H9 (cell line): ENCODE measurements around the gene PPARD. TPM values are rescaled to one million over a fixed set of nuclear protein-coding genes. Genes with fewer than 3 reads are reported as not detected.
"Not testable (repeated sequence)": the region's sequence is repeated elsewhere in the genome, so short reads cannot be mapped to it uniquely, and the experiment has no call there.

Experiments used
- DNase-seq: peaks from one replicate; pipeline ENCODE4 v3.0.0-alpha.2; 2017
- H2AFZ ChIP-seq: one replicate; pipeline ENCODE4 v1.6.1; 2013; ENCODE audit warnings: mild to moderate bottlenecking, low read length, control low read depth, moderate library complexity
- H2AK5ac ChIP-seq: 2 replicates; pipeline ENCODE4 v1.6.1; 2013; ENCODE audit warnings: low read length, control low read depth, mixed read lengths; ENCODE audit not compliant: insufficient read length
- H2BK120ac ChIP-seq: one replicate; pipeline ENCODE4 v1.6.1; 2013; ENCODE audit warnings: low read depth, mild to moderate bottlenecking, low read length, control low read depth, inconsistent platforms; ENCODE audit not compliant: poor library complexity, severe bottlenecking
- H2BK12ac ChIP-seq: 2 replicates; pipeline ENCODE4 v1.6.1; 2013; ENCODE audit warnings: low read length, control low read depth, mixed read lengths, low read depth; ENCODE audit not compliant: insufficient read length
- H2BK15ac ChIP-seq: 2 replicates; pipeline ENCODE4 v1.6.1; 2013; ENCODE audit warnings: low read depth, low read length, control low read depth
- H2BK20ac ChIP-seq: one replicate; pipeline ENCODE4 v1.6.1; 2013; ENCODE audit warnings: low read depth, mild to moderate bottlenecking, low read length, control low read depth, inconsistent platforms; ENCODE audit not compliant: poor library complexity, severe bottlenecking
- H2BK5ac ChIP-seq: 2 replicates; pipeline ENCODE4 v1.6.1; 2013; ENCODE audit warnings: low read length, control low read depth, mixed read lengths; ENCODE audit not compliant: insufficient read length
- H3K14ac ChIP-seq: 2 replicates; pipeline ENCODE4 v1.6.1; 2013; ENCODE audit warnings: low read length, control low read depth; ENCODE audit not compliant: insufficient read depth
- H3K18ac ChIP-seq: 2 replicates; pipeline ENCODE4 v1.6.1; 2013; ENCODE audit warnings: low read depth, mild to moderate bottlenecking, mixed read lengths, low read length, control low read depth; ENCODE audit not compliant: insufficient read length
- H3K23ac ChIP-seq: 2 replicates; pipeline ENCODE4 v1.6.1; 2013; ENCODE audit warnings: low read length, control low read depth, mixed read lengths, low read depth; ENCODE audit not compliant: insufficient read length
- H3K23me2 ChIP-seq: 2 replicates; pipeline ENCODE4 v1.6.1; 2013; ENCODE audit warnings: low read depth, mild to moderate bottlenecking, mixed read lengths, low read length, control low read depth; ENCODE audit not compliant: insufficient read length, poor library complexity, severe bottlenecking
- H3K27ac ChIP-seq: 2 replicates; pipeline ENCODE4 v1.5.1; 2013; ENCODE audit warnings: low read length, control low read depth, mixed read lengths, low read depth; ENCODE audit not compliant: insufficient read length
- H3K27me3 ChIP-seq: 2 replicates; pipeline ENCODE4 v1.6.1; 2013; ENCODE audit warnings: low read length, control low read depth, inconsistent platforms; ENCODE audit not compliant: insufficient read depth
- H3K4ac ChIP-seq: 2 replicates; pipeline ENCODE4 v1.6.1; 2013; ENCODE audit warnings: low read depth, mild to moderate bottlenecking, control low read depth, inconsistent platforms, low read length, moderate library complexity
- H3K4me1 ChIP-seq: 2 replicates; pipeline ENCODE4 v1.6.1; 2013; ENCODE audit warnings: low read length, control low read depth, inconsistent platforms; ENCODE audit not compliant: insufficient read depth
- H3K4me2 ChIP-seq: 2 replicates; pipeline ENCODE4 v1.6.1; 2013; ENCODE audit warnings: low read length, control low read depth, mixed read lengths; ENCODE audit not compliant: insufficient read length, insufficient read depth
- H3K56ac ChIP-seq: 2 replicates; pipeline ENCODE4 v1.6.1; 2013; ENCODE audit warnings: low read depth, mild to moderate bottlenecking, mixed read lengths, low read length, control low read depth; ENCODE audit not compliant: insufficient read length
- H3K79me1 ChIP-seq: 2 replicates; pipeline ENCODE4 v1.6.1; 2013; ENCODE audit warnings: low read depth, mild to moderate bottlenecking, moderate library complexity, low read length, control low read depth, inconsistent platforms; ENCODE audit not compliant: insufficient read depth, poor library complexity, severe bottlenecking
- H3K79me2 ChIP-seq: 2 replicates; pipeline ENCODE4 v1.6.1; 2013; ENCODE audit warnings: low read length, control low read depth, inconsistent platforms; ENCODE audit not compliant: insufficient read depth
- H3K9ac ChIP-seq: 2 replicates; pipeline ENCODE4 v1.6.1; 2013; ENCODE audit warnings: low read length, control low read depth, mixed read lengths; ENCODE audit not compliant: insufficient read length; ENCODE audit errors: extremely low read depth
- H3K9me3 ChIP-seq: one replicate; pipeline ENCODE4 v1.6.1; 2013; ENCODE audit warnings: low read depth, low read length, inconsistent platforms; ENCODE audit not compliant: control insufficient read depth
- H3T11ph ChIP-seq: one replicate; pipeline ENCODE4 v1.6.1; 2013; ENCODE audit warnings: mild to moderate bottlenecking, low read length, control low read depth, inconsistent platforms
- H4K20me1 ChIP-seq: one replicate; pipeline ENCODE4 v1.6.1; 2013; ENCODE audit not compliant: control insufficient read depth, insufficient read length, insufficient read depth
- H4K5ac ChIP-seq: 2 replicates; pipeline ENCODE4 v1.6.1; 2013; ENCODE audit warnings: low read depth, mild to moderate bottlenecking, mixed read lengths, low read length, control low read depth; ENCODE audit not compliant: insufficient read length
- H4K8ac ChIP-seq: replicated peaks from 2 replicates; pipeline ENCODE4 v1.6.1; 2013; ENCODE audit warnings: low read length, control low read depth, mixed read lengths, low read depth; ENCODE audit not compliant: insufficient read length
- H4K91ac ChIP-seq: 2 replicates; pipeline ENCODE4 v1.6.1; 2013; ENCODE audit warnings: low read depth, mild to moderate bottlenecking, moderate library complexity, mixed read lengths, low read length, control low read depth; ENCODE audit not compliant: insufficient read length
- H3K27ac Mint-ChIP-seq, 3 experiments: 2 replicates in 2 of 3; 3 replicates in 1 of 3; pipeline ENCODE4 v1.8.0; 2020 to 2021; ENCODE audit warnings: mixed read lengths in 3 of 3, mild to moderate bottlenecking in 1 of 3, moderate library complexity in 1 of 3
- H3K27me3 Mint-ChIP-seq: 2 replicates; pipeline ENCODE4 v1.8.0; 2021; ENCODE audit warnings: low read depth, mild to moderate bottlenecking, moderate library complexity, mixed read lengths
- H3K36me3 Mint-ChIP-seq, 3 experiments: 2 replicates in 2 of 3; 3 replicates in 1 of 3; pipeline ENCODE4 v1.8.0; 2020 to 2021; ENCODE audit warnings: low read depth in 3 of 3, mixed read lengths in 3 of 3; ENCODE audit not compliant: insufficient read depth in 1 of 3
- H3K4me1 Mint-ChIP-seq, 2 experiments: 2 replicates each; pipeline ENCODE4 v1.8.0; 2020; ENCODE audit warnings: mixed read lengths in 2 of 2
- H3K4me3 Mint-ChIP-seq, 2 experiments: 2 replicates in 1 of 2; 3 replicates in 1 of 2; pipeline ENCODE4 v1.8.0; 2020 to 2021; ENCODE audit warnings: mild to moderate bottlenecking in 2 of 2, mixed read lengths in 2 of 2, moderate library complexity in 1 of 2
- H3K9me3 Mint-ChIP-seq, 2 experiments: 2 replicates in 1 of 2; 3 replicates in 1 of 2; pipeline ENCODE4 v1.8.0; 2020; ENCODE audit warnings: mild to moderate bottlenecking in 2 of 2, mixed read lengths in 2 of 2, moderate library complexity in 1 of 2
- WGBS: extraction: QIAGEN DNeasy Blood & Tissue Kit; methylation state at CpG from one replicate; pipeline ENCODE4 v1.1.7; 2013; ENCODE audit warnings: missing lambda C conversion rate, low lambda C conversion rate, mixed read lengths; ENCODE audit not compliant: insufficient read length; ENCODE audit errors: extremely low coverage; 5-methylcytosine and 5-hydroxymethylcytosine counted together
- total RNA-seq: library from RNA; stranded (reverse); gene quantifications from 2 replicates; pipeline ENCODE4 v1.2.1, GENCODE V29; 2021
- TF ChIP-seq, protein P1 (sequence below): fragments of 200-600 bp; sonication (generic); conservative IDR thresholded peaks from 3 replicates; pipeline ENCODE4 v1.8.0; 2021; ENCODE audit warnings: antibody characterized with exemption, mild to moderate bottlenecking

The PPARD gene
- total RNA-seq, 1 experiment from 2014 or later = 11.7 TPM

DNA sequence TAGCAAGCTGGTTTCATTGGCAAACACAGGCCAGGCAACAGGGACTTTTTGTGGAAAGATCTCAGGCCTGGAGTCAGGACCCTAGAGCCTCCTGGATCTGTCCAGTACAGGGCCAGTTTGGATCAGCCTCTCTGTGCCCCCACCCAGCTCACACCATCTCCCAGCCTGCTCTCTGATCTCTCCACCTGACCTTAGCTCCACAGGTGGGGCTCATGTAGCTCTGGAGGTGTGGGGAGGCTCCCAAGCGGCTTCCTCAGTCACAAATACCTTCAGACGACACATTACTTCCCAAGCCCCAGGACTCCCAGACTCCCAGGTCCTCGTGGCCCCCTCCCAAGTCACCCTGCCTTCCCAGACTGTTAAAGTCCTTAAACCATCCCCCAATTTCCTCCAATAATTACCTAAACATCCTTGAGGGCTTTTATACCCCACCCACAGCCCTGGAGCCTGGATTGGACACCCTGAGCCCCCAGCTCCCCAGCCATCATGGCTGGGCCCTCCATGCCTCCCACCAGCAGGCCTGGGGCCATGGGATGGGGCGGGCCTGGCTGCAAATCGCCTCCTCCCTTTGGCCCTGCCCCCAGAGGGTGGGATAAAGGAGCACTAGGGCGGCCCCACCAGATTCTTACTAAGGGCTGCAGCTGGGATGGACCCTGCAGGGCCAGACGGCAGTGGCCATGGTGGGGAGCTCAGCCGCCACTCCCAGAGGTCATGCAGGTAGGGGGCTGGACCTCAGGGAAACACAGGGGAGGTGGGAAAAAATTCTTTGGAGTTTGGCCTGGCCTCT is 93.9 kb downstream of the PPARD start:
- WGBS = no CpG with 5 or more reads among the region's 8 CpGs
- TF ChIP-seq, protein P1, sequence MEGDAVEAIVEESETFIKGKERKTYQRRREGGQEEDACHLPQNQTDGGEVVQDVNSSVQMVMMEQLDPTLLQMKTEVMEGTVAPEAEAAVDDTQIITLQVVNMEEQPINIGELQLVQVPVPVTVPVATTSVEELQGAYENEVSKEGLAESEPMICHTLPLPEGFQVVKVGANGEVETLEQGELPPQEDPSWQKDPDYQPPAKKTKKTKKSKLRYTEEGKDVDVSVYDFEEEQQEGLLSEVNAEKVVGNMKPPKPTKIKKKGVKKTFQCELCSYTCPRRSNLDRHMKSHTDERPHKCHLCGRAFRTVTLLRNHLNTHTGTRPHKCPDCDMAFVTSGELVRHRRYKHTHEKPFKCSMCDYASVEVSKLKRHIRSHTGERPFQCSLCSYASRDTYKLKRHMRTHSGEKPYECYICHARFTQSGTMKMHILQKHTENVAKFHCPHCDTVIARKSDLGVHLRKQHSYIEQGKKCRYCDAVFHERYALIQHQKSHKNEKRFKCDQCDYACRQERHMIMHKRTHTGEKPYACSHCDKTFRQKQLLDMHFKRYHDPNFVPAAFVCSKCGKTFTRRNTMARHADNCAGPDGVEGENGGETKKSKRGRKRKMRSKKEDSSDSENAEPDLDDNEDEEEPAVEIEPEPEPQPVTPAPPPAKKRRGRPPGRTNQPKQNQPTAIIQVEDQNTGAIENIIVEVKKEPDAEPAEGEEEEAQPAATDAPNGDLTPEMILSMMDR = no peak
- no peak overlapping the region for H4K8ac ChIP-seq
- no peaks in the 10 kb centered on the region for H3K9me3 ChIP-seq
- H3K56ac ChIP-seq = no peak overlapping the region
- no peak overlapping the region for H2BK5ac ChIP-seq
- no peak overlapping the region for H3K27ac ChIP-seq
- no peak overlapping the region for H4K91ac ChIP-seq
- H4K20me1 ChIP-seq = no peaks in the 10 kb centered on the region
- H2BK12ac ChIP-seq = no peak overlapping the region
- no peaks in the 10 kb centered on the region for H3K23me2 ChIP-seq
- no peak overlapping the region for H3K4me3 Mint-ChIP-seq
- no peaks in the 10 kb centered on the region; a peak in 1 of 7 replicates for H3K36me3 Mint-ChIP-seq
- H3K27me3 ChIP-seq = no peaks in the 10 kb centered on the region
- H3T11ph ChIP-seq = no peak overlapping the region
- no peak overlapping the region for H2AK5ac ChIP-seq
- H3K4ac ChIP-seq = no peak overlapping the region
- no peak overlapping the region for H3K4me2 ChIP-seq
- no peak overlapping the region for H2BK120ac ChIP-seq
- H3K14ac ChIP-seq = no peak overlapping the region
- no peaks in the 10 kb centered on the region for H3K79me2 ChIP-seq
- H2BK15ac ChIP-seq = no peak overlapping the region
- H3K23ac ChIP-seq = no peak overlapping the region
- H2AFZ ChIP-seq = no peak overlapping the region
- H4K5ac ChIP-seq = no peak overlapping the region
- H3K4me1 Mint-ChIP-seq = peaks cover 3 to 16% of the 10 kb centered on the region in 2 experiments
- H3K9me3 Mint-ChIP-seq = no peaks in the 10 kb centered on the region
- DNase-seq = peak; percentile 70
- no peak overlapping the region; a peak in 1 of 7 replicates for H3K27ac Mint-ChIP-seq
- H3K18ac ChIP-seq = no peak overlapping the region
- no peak overlapping the region for H2BK20ac ChIP-seq
- H3K9ac ChIP-seq = no peak overlapping the region
- H3K4me1 ChIP-seq = no peaks in the 10 kb centered on the region; the same call in 1 of the 2 replicates
- H3K27me3 Mint-ChIP-seq = 0 out of 2 replicates have a peak, but pooled peaks cover 2% of the 10 kb centered on the region
- H3K79me1 ChIP-seq = no peaks in the 10 kb centered on the region

DNA sequence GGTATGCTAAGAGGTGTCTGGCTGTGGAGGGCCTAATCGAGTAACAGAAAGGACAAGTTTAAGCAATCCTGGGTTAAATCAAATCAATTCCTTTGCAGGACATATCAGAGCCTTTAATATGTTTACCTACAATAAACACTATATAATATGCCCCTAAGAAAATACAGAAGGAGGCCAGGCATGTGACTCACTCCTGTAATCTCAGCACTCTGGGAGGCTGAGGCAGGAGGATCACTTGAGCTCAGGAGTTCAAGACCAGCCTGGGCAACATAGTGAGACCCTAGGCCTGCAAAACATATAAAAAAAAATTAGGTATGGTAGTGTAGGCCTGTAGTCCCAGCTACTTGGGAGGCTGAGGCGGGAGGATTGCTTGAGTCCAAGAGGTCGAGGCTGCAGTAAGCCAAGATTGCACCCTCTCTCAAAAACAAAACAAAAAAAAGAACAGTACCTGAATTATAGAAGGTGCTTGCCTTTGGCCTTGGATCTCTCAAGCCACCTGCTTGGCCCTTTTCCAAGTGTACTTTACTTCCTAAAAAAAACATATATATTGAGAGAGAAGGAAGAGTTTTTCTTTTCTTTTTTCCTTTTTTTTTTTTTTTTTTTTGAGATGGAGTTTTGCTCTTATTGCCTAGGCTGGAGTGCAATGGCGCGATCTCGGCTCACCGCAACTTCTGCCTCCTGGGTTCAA is 96.2 kb downstream of the PPARD start:
- not testable (repeated sequence) for H4K20me1 ChIP-seq, H3K9me3 Mint-ChIP-seq, H3K56ac ChIP-seq, H2BK120ac ChIP-seq, H4K8ac ChIP-seq, H3T11ph ChIP-seq, H3K27me3 ChIP-seq, H3K4me2 ChIP-seq, H3K18ac ChIP-seq, H3K79me2 ChIP-seq, H3K4me1 ChIP-seq, H2BK20ac ChIP-seq, H3K27ac ChIP-seq, H4K5ac ChIP-seq, H4K91ac ChIP-seq, H2BK15ac ChIP-seq, H3K23me2 ChIP-seq, H2BK12ac ChIP-seq, H3K36me3 Mint-ChIP-seq, H3K23ac ChIP-seq, H2AFZ ChIP-seq, H2AK5ac ChIP-seq, H3K27ac Mint-ChIP-seq, H3K79me1 ChIP-seq, H3K9me3 ChIP-seq, H3K4ac ChIP-seq, H3K14ac ChIP-seq, H2BK5ac ChIP-seq, H3K9ac ChIP-seq, DNase-seq, H3K4me3 Mint-ChIP-seq, H3K27me3 Mint-ChIP-seq
- H3K4me1 Mint-ChIP-seq = peaks cover 3 to 16% of the 10 kb centered on the region in 2 experiments
- WGBS = no CpG with 5 or more reads among the region's 7 CpGs
